HG03135 (cell line): ENCODE results near the gene BMP6.

ENCODE experiments used
- ATAC-seq: cut with Tn5 transposase; IDR thresholded peaks from one replicate; pipeline ENCODE4 v1.9.1; 2021; ENCODE audit warnings: mild to moderate bottlenecking, moderate library complexity; ENCODE audit not compliant: unreplicated experiment

BMP6 gene

DNA sequence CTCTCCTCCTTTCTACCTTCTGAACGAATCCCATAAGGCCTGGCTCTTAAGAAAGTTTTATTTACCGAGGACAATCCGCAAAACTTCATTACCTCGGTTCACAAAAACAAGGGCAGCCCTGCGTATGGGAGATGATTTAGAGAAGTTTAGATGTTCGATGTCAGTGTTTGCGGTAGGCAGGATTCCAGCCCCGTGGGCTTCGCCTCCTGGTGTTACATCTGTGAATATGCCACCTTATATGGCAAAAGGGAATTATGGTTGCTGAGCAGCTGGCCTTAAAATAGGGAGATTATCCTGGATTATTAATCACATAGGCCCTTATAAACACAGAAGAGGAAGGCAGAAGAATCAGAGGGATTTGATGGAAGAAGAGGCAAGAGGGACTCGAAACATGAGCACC is 21.1 kb downstream of the BMP6 start:
- no peak for ATAC-seq

DNA sequence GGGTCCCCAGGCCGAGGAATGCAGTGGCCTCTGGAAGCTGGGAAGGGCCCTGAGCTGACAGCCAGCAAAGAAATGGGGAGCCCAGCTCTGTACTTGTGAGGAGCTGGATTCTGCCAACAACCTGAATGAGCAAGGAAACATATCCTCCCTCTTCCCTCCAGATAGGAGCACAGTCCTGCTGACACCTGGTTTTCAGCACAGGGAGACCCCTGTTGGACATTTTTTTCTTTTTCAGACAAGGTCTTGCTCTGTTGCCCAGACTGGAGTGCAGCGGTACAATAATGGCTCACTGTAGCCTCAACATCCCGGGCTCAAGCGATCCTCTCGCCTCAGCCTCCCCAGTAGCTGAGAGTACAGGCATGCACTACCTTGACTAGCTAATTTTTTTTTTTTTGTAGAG is 21.5 kb downstream of the BMP6 start:
- no peak for ATAC-seq

DNA sequence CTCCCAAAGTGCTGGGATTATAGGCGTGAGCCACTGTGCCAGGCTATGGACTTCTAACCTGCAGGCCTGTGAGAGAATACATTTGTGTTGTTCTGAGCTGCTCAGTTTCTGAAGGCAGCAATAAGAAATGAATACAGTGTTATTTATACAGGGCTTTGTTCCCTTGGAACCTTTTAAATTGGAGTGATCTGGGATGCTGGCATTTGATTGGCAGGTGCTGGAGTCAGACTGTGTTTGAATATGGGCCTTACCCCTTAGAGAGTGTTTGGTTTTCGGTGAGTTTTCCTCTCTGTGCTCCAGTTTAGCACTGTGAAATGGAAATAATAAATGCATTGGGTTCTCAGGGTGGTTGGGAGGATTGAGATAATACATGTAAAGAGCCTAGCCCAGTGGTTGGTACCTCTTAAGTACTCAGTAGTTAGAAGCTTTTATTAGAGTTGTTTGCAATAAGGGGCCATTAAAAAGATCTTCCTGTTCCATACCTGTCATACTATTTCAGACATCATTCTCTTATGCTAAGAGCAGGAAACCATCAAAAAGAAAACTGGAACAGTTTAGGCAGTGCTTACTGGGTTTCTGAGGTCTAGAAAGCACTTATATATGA is 22.1 kb downstream of the BMP6 start:
- ATAC-seq, result no peak

DNA sequence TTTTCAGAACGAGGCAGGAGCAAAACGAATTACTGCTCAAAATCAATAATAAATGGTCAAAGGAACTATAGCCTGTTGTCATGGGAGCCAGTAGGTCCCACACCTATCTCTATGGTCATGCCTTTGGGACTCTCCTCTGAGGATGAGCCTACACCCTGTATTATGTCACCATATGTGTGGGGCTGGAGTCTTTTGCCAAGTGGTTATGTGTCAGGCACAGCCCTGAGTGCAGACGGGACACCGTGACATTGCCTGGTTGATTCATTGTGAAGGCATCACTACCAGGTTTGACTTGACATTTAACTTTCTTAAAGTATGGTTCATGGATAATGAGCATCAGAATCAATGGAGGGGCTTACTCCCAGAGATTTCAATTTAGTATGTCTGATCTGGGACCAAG is 23.6 kb downstream of the BMP6 start:
- ATAC-seq, result no peak

DNA sequence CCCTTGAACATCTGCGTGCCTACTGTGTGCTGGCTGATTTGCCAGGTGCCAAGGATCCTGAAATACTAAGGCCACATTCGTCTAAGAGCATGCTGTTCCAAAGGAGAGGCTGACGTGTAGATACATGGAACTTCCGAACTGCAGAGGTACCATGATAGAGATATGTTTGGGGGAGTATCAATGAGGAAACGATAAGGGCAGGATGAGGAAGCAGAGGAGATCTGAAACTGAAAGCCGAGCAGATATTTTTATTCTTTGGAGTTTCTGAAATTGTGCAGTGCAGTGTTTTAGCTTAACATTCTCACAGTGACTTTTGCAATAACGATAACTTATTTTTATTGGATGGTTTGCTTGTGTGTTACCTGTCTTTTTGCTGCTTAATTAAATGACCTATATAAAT is 24.3 kb downstream of the BMP6 start:
- ATAC-seq, result no peak

DNA sequence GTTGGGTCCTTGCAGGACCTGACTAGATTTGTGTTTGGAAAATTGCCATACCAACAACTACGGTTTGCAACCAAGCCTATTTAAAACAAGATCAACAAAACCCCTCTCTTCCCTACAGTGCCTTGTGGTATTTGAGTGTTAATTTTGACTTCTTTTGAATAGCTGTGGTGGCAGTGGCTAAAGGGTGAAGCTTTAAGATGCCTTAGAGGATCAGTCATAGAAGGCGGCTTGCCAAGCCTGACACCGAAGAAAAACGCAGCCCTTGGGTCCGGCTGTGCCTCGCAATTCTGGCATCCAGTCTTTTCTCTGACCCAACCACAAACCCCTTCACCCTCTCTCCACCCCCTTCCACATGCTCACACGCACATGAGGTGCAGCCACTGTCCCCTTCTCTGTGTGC is 32.6 kb downstream of the BMP6 start:
- ATAC-seq, result no peak

DNA sequence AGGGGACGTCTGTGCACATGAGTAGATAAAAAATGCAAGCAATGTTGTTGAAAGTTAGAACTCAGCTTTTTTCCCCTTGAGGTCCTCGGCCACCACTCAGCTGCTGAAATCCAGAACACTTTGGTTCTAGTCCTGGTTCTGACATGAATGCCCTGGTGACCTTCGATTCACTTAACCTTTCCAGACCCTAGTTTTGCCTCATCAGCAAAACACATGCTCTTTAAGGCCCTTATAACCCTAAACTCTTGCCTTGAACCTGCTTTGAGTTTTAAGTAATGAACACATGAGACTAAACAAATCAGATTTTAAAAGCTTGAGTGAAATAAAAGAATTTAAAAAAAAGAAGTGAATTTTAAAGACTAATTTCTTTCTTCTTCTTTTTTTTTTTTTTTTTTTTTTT is 33.4 kb downstream of the BMP6 start:
- ATAC-seq, result no peak

DNA sequence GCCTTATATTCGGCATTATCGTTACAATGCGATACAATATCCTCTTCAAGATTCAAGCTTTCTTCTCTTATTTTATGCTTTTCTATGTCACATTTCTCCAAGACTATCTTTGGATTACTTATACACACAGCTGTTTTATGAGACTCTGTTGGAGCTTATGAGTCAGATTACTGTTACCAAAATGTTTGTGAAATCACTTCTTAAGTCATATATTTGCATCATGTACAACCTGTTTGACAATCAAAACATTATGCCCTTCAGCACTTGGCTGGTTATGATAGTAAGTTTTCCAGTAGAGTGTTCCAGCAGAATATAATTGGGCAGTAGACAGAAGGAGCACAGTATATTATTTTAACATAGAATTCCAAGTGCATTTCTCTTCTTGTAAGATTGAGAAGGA is 35.2 kb downstream of the BMP6 start:
- ATAC-seq, result no peak

DNA sequence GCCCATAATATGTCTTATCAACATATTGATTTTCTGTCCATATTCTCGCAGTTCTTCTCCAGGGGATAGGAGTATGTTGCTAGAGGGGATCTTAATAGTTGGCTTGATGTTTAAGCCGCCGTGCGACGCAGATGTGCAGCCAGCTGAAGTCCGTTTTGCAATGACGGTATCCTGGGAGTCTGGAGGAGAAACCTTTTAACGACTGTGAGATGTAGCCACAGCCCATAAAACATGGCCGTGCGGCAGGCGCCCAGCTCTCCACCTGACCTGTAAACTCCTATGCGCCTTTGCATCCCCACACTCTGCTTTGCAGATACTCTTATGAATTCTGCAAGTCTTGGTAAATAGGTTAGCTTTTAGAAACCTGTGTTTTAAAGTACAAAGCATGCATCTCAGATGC is 36.9 kb downstream of the BMP6 start:
- no peak for ATAC-seq

DNA sequence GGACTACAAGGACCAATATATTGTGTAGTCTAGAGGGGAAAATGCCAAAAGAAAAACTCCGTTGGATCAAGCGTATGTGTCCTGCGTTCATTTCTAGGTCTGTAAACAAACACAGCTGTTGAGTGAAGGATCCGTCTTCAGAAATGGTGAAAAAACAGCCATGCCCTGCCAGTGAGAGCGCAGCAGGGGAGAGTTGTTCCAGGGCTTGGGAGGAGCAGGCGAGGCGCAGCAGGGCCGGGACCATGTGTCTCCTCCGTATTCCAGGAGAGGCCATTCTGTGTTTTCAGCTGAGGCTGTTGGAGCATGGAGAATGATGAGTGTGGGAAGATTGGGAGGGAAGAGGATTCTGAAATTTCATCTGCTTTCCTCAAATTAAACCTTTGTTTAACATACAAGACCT is 38.0 kb downstream of the BMP6 start:
- ATAC-seq, result no peak

DNA sequence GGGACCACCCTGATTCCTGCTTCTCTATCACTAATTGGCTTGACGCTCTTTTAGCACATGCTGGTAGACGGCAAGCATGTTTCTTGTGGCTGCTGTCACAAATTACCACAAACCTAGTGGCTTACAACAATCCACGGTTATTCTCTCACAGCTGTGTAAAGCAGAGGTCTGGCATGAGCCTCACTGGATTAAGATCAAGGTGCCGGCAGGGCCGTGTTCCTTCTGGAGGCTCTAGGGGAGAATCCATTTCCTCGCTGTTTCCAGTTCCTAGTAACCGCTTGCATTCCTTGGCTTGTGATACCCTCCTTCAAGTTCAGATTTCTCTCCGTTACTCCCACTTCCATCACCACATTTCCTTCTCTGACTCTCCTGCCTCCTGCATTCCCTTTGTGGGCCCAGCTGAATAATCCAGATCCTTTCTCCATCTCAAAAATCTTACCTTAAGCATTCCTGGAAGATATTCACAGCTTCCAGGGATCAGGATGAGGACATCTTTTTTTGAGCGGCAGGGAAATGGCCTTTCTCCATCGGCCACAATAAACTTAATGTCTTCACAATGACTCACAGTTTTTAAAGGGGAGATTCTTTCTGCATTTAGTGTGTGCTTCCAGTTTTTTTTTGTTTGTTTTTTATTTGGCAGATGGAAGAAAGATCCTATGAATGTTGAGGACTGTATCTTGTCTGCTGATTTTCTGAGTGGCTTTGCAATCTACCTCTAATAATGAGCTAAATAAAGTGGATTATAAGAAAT is 39.9 kb downstream of the BMP6 start:
- ATAC-seq, result no peak

DNA sequence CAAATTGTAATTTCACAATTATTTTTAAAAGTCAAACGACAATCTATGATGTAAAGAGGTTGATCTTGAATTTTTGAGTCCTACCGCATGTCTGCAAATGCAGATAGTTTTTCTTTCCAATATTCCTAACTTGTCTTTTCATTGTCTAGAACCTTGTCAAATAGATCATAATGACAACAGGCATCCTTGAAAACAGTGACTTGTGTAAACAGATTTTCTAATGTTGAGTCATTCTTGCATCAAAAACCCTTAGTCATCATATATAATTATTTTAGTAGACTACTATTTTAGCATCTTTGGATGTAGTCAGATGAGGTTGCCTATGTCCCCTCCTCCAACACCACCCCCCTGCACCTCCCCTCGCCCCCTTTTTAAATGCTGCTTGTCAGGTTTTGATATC is 43.8 kb downstream of the BMP6 start:
- no peak for ATAC-seq

DNA sequence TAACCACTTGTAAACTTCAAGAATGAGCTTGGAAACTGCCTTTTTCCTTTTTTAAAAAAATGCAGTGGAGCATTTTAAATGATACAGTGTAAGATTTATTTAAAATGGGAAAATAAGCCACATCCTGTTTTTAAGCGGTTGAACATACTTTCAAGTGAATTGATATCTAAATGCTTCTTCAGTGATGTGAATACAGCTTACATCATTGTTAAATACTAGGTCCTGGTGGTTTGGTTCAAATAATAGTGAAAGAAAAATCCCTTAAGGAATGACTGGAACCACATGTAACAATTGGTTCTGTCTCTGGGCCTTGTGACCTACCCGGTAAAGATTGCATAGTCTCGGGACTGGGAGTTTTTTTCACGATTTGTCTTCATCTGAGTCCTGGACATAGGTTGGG is 44.2 kb downstream of the BMP6 start:
- ATAC-seq, result no peak

DNA sequence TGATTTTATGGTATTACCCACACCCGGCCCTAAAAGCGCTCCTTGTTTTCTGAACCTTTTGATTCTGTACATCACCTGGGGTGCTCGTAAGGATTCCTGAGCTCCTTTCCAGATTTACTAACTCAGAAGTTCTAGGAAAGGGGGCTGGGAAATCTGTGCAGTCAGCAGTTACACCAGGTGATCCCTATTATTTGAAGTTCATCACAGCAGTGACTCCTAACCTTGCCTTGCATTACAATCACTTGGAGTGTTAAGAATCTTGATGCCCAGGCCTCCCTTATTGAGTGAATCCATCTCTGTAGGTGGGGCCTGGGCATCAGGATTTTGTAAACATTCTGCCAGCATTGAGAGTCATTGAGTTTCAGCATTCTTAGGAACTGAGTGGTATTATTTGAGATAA is 44.7 kb downstream of the BMP6 start:
- no peak for ATAC-seq

DNA sequence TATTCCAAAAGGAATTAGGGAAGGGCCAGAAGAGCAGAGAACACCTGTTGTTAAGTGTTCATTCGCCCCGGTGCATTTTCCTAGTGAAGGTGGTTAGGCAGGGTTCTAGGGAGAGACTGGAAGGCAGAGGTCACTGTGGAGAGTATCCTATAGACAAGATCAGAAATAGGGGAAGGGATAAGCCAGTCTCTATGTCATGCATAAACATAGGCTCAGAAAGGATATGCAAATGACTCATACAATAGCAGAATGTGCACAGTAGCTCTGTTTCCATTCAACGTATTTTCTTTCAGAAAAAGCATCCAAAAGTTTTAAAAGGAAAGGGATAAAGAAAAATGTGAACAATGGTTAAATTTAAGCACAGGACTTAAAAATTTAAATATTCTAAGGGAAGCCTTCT is 47.4 kb downstream of the BMP6 start:
- ATAC-seq, result no peak

DNA sequence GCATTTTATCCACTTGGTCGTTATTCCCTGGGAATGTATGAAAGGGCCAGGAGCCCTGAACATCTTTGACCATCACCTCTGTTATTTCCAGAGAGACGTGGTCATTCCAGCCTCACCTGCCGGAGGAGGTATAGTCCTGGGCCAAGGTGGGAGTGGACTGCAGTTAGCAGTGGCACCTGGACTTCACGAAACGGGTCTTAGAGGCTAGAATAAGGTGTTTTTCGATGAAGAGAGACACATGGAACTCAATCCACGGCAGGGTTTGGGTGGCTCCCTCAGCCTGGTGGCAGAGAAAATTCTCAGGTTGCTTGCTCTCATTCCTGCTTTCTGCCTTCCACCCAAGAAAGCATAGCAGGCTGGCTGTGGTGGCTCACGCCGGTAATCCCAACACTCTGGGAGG is 48.0 kb downstream of the BMP6 start:
- no peak for ATAC-seq

DNA sequence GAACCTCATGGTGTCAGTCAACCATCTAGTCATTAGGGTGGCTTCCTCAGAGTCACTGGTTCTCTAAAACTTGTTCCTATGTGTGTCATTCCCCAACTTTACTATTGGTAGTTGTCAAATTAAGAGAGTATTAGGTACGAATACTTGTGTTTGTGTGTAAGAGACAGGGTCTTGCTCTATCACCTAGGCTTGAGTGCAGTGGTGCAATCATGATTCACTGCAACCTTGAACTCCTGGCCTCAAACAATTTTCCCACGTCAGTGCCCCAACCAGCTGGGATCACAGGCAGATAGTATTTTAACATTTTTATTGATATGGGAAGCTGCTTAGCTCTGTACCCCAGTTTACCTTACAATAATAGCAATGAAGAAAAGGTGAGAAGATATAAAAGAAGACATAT is 50.6 kb downstream of the BMP6 start:
- ATAC-seq, result no peak

DNA sequence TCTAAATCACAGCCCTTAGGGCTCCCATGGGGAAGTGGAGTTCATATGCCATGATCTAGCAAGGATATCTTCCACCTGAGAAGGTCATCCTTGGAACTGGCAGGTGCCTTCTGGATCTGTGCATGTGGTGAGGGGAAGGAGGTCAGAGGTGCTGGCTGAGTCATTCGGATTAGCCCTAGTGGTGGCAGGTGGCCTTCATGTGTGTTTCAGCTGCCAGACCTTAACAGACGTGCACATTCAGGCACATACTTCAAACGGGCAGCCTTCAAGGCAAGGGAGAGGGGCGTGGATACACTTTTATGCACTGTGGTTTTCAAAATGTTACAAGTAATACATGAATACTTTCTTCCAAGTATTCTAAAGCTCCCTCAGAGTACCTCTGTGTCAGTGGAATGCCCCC is 51.2 kb downstream of the BMP6 start:
- no peak for ATAC-seq

DNA sequence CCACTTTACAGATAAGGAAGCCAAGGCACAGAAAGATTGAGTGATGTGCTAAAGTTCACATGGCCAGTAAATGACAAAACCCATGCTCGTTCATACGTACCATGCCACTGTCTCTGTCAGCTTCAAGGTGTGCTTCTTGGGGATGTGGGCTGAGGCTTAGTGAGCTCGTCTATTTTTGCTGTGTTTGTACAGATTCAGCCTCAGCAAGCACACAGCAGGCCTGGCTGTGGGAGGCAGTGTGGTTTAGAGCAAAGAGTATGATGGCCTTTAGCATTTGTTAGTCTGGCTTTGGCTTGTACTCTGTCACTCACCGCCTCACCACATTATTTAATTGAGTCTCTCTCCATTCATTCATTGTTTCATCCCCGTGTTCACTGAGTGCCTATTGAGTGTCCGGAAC is 55.3 kb downstream of the BMP6 start:
- ATAC-seq, result no peak

DNA sequence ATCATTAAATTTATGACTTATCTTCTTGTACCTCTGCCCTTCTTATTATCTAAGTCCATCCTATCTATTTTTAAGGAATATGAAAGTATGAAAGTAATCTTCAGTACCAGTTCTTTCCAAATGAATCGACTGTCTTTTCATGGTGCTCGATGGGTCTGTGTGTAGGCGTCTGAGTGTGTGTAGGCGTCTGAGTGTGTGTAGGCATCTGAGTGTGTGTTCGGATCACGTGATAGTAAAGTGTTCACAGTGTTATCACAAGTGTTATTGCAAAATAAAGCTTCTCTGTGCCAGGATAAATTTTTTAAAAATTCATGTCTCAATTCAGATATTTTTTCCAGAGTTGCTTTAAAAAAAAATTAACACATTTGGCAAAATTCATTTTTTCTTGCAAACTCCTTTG is 58.3 kb downstream of the BMP6 start:
- ATAC-seq, result no peak

DNA sequence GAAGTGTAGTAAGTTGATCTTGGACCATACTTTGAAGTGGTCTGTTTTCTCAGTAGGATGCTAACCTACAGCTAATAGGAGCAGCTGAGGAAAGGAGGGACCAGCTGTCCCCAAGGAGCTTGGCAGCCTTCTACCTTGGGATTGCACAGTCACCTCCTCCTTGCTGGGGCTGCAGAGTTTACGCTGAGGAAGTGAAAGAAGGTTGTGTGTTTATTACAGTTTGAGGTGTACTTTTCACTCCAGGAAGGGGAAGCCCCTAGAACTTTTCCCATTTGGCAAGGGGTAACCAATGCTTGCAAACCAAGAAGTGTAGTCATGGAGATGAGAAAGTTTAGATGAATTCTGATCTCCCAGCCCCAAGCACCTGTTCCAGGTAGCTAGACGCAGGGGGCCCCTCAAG is 58.8 kb downstream of the BMP6 start:
- no peak for ATAC-seq

DNA sequence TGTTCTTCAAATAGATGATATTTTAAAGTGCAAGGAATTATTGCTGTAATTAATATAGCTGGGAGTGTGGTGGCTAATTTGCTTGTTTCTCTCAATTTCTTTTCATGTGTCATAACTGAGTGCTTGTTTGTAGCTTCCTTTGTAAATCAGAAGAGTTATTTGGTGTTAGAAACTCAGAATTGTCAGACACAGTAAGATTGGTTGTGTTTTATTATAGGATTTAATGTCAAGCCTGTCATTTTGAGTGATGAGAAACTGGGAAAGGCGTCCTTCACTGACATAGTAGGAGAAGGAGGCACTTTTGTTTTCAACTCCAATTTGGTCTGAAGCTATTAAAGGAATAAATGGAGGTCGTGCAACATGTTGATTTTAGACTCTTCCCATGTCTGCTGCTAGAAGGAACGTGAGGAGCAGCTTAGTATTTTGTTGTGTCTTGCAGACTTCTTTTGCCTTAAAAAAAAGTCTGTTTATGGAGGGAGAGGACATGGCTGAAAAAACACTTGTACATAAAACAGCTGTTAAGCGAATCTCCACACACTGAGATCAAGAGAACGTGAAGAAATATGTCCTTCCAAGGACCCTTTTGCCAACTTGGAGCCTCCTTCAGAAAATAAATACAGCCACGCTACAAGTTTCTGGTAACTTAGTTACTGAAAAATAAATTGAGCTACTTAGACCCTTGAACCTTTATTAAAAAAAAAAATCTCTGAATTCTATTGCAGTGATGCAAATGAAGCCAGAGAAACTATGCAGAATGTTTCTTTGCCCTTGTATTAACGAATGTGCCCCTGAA is 59.5 kb downstream of the BMP6 start:
- ATAC-seq, result no peak
